ENCODE measurements around the gene FHOD3. TPM values are rescaled to one million over a fixed set of nuclear protein-coding genes. Genes with fewer than 3 reads are reported as not detected.
"Not testable (repeated sequence)": the region's sequence is repeated elsewhere in the genome, so short reads cannot be mapped to it uniquely, and the experiment has no call there.

The FHOD3 gene
- total and polyA plus RNA-seq, 3 experiments from 2014 or later = not detected

DNA sequence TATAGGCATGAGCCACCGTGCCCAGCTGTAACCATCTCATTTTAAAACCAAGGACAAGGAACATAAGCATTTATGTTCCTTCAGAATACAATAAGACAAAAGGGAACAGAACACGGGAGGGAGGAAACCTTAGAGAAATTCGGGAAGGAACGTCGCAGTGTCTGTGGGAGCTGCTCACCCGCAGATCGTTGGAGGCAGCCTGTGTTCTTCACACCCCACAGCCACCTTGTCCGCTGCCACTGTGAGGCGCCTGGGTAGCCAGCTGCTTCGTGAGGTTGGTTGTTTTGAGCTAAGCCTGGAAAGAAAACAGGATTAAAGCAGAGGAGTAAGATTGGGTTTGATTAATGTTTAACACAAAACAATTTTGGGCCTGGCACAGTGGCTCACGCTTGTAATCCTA lies 250.0 kb downstream of the FHOD3 start:
- H3K9me3 Mint-ChIP-seq = peaks cover 0 to 1% (median 0%) of the 10 kb centered on the region in 5 donors
- H3K27ac ChIP-seq (ENCODE audit: low read depth, low read length) = no peak overlapping the region
- ChIA-PET POLR2A (no interaction called here), CTCF (no interaction called here)
- no peak overlapping the region for H3K4me3 ChIP-seq (ENCODE audit: low read length)
- H3K4me1 ChIP-seq (ENCODE audit: insufficient read depth, low read length) = no peaks in the 10 kb centered on the region
- H3K36me3 ChIP-seq (ENCODE audit: insufficient read depth, low read length) = no peaks in the 10 kb centered on the region
- H3K36me3 Mint-ChIP-seq = no peaks in the 10 kb centered on the region
- H3K27me3 Mint-ChIP-seq = peaks cover 0 to 10% of the 10 kb centered on the region in 2 donors
- H3K9me3 ChIP-seq (ENCODE audit: low read length) = no peaks in the 10 kb centered on the region
- no peak overlapping the region for H3K27ac Mint-ChIP-seq
- no peaks in the 10 kb centered on the region for H3K4me1 Mint-ChIP-seq
- no peaks in the 10 kb centered on the region for H3K27me3 ChIP-seq (ENCODE audit: insufficient read depth, low read length, poor library complexity, severe bottlenecking)
- DNase-seq = no peak
- no peak overlapping the region for H3K4me3 Mint-ChIP-seq

DNA sequence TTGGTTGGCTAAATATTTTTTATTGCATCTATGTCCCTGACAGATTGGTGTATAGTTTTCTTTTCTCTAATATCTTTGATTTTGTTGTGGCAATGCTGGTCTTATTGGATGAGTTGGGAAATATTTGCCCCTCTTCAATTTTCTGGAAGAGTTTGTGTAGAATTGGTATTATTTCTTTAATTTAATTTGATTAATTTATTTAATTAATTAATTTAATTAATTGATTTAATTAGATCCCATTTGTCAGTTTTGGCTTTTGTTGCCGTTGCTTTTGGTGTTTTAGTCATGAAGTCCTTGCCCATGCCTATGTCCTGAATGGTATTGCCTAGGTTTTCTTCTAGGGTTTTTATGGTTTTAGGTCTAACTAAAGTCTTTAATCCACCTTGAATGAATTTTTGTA lies 253.8 kb downstream of the FHOD3 start:
- H3K4me1 ChIP-seq (ENCODE audit: insufficient read depth, low read length); DNase-seq; H3K4me3 Mint-ChIP-seq; H3K36me3 ChIP-seq (ENCODE audit: insufficient read depth, low read length); H3K27ac Mint-ChIP-seq; H3K4me3 ChIP-seq (ENCODE audit: low read length); H3K9me3 Mint-ChIP-seq; POLR2A ChIA-PET; CTCF ChIA-PET; H3K36me3 Mint-ChIP-seq; H3K27ac ChIP-seq (ENCODE audit: low read depth, low read length); H3K27me3 ChIP-seq (ENCODE audit: insufficient read depth, low read length, poor library complexity, severe bottlenecking); H3K4me1 Mint-ChIP-seq; H3K9me3 ChIP-seq (ENCODE audit: low read length): not testable (repeated sequence)
- H3K27me3 Mint-ChIP-seq = peaks cover 0 to 13% of the 10 kb centered on the region in 2 donors

DNA sequence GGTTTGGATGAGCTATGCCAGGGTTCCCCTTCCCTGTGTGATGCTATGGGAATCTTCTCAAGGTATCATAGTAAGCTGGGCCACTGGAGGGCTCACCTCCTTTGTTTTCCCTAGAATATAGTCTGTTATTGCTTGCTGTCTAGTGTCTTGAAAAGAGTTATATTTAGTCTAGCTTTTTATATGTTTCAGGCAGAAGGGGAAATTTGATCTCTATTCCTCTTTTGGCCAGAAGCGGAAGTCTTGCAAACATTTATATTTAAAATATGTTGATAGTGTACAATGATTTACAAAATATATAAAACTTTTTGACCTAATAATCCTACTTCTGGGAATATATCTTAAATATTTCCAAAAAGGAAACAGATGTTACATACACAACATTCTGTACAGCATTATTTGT lies 260.7 kb downstream of the FHOD3 start:
- Mint-ChIP-seq H3K4me1 (no peaks in the 10 kb centered on the region), H3K9me3 (peaks cover 0 to 4% (median 0%) of the 10 kb centered on the region in 5 donors), H3K4me3 (no peak overlapping the region), H3K36me3 (no peaks in the 10 kb centered on the region), H3K27me3 (peaks cover 0 to 6% of the 10 kb centered on the region in 2 donors), H3K27ac (no peak overlapping the region)
- ChIA-PET POLR2A (no interaction called here), CTCF (no interaction called here)
- no peak for DNase-seq
- Histone ChIP-seq H3K27ac (ENCODE audit: low read depth, low read length) (no peak overlapping the region), H3K4me3 (ENCODE audit: low read length) (no peak overlapping the region), H3K4me1 (ENCODE audit: insufficient read depth, low read length) (no peaks in the 10 kb centered on the region), H3K9me3 (ENCODE audit: low read length) (no peaks in the 10 kb centered on the region), H3K36me3 (ENCODE audit: insufficient read depth, low read length) (no peaks in the 10 kb centered on the region), H3K27me3 (ENCODE audit: insufficient read depth, low read length, poor library complexity, severe bottlenecking) (no peaks in the 10 kb centered on the region)

DNA sequence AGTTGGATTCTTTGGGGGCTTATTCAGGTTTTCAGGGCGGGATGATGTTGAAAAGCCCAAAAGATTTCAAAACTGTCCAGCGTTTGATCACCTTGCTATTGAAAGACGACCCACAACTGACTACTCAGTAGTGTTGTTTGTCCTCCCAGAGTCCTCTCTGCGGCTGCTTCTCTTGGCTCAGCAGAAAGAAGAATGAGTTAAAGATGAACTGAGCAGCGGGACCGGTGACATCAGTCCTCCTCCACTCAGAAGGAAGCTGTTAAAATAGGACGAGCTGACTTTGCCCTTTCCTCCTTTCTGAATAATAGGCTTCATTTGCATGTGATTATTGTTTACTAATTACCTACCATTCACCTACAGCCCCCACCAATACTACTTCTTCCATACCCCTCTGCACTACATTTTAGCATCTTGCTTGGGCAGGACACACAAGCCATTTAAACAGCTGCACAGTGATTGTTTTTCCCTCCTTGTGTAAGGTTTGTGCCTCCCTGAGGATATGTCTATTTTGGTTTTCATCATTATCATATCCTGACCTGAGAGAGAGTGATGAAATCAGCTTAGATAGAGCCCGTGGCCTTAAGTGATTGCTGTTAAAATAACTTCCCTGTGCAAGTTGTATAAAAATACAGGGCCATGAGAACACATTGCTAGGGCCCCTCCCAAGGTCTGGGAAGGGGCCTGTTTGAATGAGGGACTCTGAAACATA lies 261.8 kb downstream of the FHOD3 start:
- H3K36me3 ChIP-seq (ENCODE audit: insufficient read depth, low read length) = no peaks in the 10 kb centered on the region
- Mint-ChIP-seq H3K9me3 (peaks cover 0 to 4% (median 0%) of the 10 kb centered on the region in 5 donors), H3K36me3 (no peaks in the 10 kb centered on the region), H3K4me1 (no peaks in the 10 kb centered on the region), H3K27ac (no peak overlapping the region), H3K27me3 (peaks cover 3 to 9% of the 10 kb centered on the region in 2 donors), H3K4me3 (no peak overlapping the region)
- ChIA-PET CTCF (no interaction called here), POLR2A (no interaction called here)
- H3K27me3 ChIP-seq (ENCODE audit: insufficient read depth, low read length, poor library complexity, severe bottlenecking) = no peaks in the 10 kb centered on the region
- no peaks in the 10 kb centered on the region for H3K9me3 ChIP-seq (ENCODE audit: low read length)
- H3K4me1 ChIP-seq (ENCODE audit: insufficient read depth, low read length) = no peaks in the 10 kb centered on the region
- no peak overlapping the region for H3K4me3 ChIP-seq (ENCODE audit: low read length)
- no peak overlapping the region for H3K27ac ChIP-seq (ENCODE audit: low read depth, low read length)
- DNase-seq = no peak

- H3K4me1 Mint-ChIP-seq = no peaks in the 10 kb centered on the region
- Histone ChIP-seq H3K9me3 (ENCODE audit: low read length) (no peaks in the 10 kb centered on the region), H3K36me3 (ENCODE audit: insufficient read depth, low read length) (no peaks in the 10 kb centered on the region), H3K27me3 (ENCODE audit: insufficient read depth, low read length, poor library complexity, severe bottlenecking) (no peaks in the 10 kb centered on the region), H3K4me1 (ENCODE audit: insufficient read depth, low read length) (no peaks in the 10 kb centered on the region), H3K27ac (ENCODE audit: low read depth, low read length) (no peak overlapping the region), H3K4me3 (ENCODE audit: low read length) (no peak overlapping the region)
- H3K36me3 Mint-ChIP-seq = no peaks in the 10 kb centered on the region
- POLR2A ChIA-PET = no interaction called here
- no peak overlapping the region for H3K4me3 Mint-ChIP-seq
- no peak overlapping the region for H3K27ac Mint-ChIP-seq
- DNase-seq = no peak
- CTCF ChIA-PET = no interaction called here
- no peaks in the 10 kb centered on the region for H3K9me3 Mint-ChIP-seq
- H3K27me3 Mint-ChIP-seq = peaks cover 5 to 15% of the 10 kb centered on the region in 2 donors
These were observed 262.7 kb downstream of the FHOD3 start for GRCh38 chr18:36560187-36560586.

DNA sequence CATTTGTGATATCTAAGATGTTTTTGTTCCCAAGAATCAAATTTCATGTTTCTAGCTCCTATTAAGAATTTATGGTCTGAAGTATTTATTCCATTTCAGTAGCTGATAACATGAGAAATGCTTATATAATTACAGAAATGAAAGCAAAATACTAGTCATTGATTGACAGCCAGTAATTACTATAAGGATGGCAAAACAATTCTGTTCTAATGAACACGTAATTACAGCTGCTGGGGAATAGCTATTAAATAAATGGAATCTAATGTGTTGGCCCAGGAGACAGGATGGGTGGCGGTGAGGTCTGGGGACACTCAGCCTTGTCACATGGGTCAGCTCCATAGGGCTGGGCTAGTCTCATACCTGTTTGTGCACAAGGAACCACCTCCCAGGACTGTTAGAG lies 263.5 kb downstream of the FHOD3 start:
- H3K27me3 ChIP-seq (ENCODE audit: insufficient read depth, low read length, poor library complexity, severe bottlenecking) = no peaks in the 10 kb centered on the region
- no peak overlapping the region for H3K27ac ChIP-seq (ENCODE audit: low read depth, low read length)
- Mint-ChIP-seq H3K4me3 (no peak overlapping the region), H3K27me3 (peaks cover 5 to 24% of the 10 kb centered on the region in 2 donors), H3K9me3 (no peaks in the 10 kb centered on the region), H3K4me1 (no peaks in the 10 kb centered on the region), H3K27ac (no peak overlapping the region), H3K36me3 (no peaks in the 10 kb centered on the region)
- H3K4me1 ChIP-seq (ENCODE audit: insufficient read depth, low read length) = no peaks in the 10 kb centered on the region
- ChIA-PET CTCF (no interaction called here), POLR2A (no interaction called here)
- H3K4me3 ChIP-seq (ENCODE audit: low read length) = no peak overlapping the region
- DNase-seq = no peak
- no peaks in the 10 kb centered on the region for H3K36me3 ChIP-seq (ENCODE audit: insufficient read depth, low read length)
- H3K9me3 ChIP-seq (ENCODE audit: low read length) = no peaks in the 10 kb centered on the region

GRCh38 chr18:36564841-36565240 lies 267.3 kb downstream of the FHOD3 start:
- no peaks in the 10 kb centered on the region for H3K27me3 ChIP-seq (ENCODE audit: insufficient read depth, low read length, poor library complexity, severe bottlenecking)
- no peak overlapping the region for H3K4me3 ChIP-seq (ENCODE audit: low read length)
- H3K4me1 Mint-ChIP-seq = no peaks in the 10 kb centered on the region
- no peak overlapping the region for H3K4me3 Mint-ChIP-seq
- POLR2A ChIA-PET = no interaction called here
- H3K27ac ChIP-seq (ENCODE audit: low read depth, low read length) = no peak overlapping the region
- H3K9me3 ChIP-seq (ENCODE audit: low read length) = no peaks in the 10 kb centered on the region
- H3K27me3 Mint-ChIP-seq = peaks cover 9 to 28% of the 10 kb centered on the region in 2 donors
- no peaks in the 10 kb centered on the region for H3K36me3 ChIP-seq (ENCODE audit: insufficient read depth, low read length)
- no peaks in the 10 kb centered on the region for H3K36me3 Mint-ChIP-seq
- no peak overlapping the region for H3K27ac Mint-ChIP-seq
- DNase-seq = no peak
- peaks cover 0 to 3% (median 0%) of the 10 kb centered on the region in 5 donors for H3K9me3 Mint-ChIP-seq
- no peaks in the 10 kb centered on the region for H3K4me1 ChIP-seq (ENCODE audit: insufficient read depth, low read length)
- CTCF ChIA-PET = no interaction called here

DNA sequence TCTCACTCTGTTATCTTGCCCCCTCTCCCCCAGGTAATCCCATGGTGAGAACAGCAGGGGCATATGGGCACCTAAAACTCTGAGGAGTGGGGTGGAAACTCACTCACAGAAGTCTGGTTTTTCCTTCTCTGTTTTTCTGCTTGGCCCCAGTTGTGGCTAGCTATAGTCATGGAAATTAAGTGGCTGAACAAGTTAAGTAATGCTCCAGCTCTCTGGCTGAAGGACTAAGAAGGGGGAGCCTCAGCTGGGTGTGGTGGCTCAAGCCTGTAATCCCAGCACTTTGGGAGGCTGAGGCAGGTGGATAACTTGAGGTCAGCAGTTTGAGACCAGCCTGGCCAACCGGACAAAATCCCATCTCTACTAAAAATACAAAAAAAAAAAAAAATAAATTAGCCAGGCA lies 270.3 kb downstream of the FHOD3 start:
- Histone ChIP-seq H3K27me3 (ENCODE audit: insufficient read depth, low read length, poor library complexity, severe bottlenecking) (no peaks in the 10 kb centered on the region), H3K36me3 (ENCODE audit: insufficient read depth, low read length) (no peaks in the 10 kb centered on the region), H3K27ac (ENCODE audit: low read depth, low read length) (no peak overlapping the region), H3K4me1 (ENCODE audit: insufficient read depth, low read length) (no peaks in the 10 kb centered on the region), H3K9me3 (ENCODE audit: low read length) (no peaks in the 10 kb centered on the region), H3K4me3 (ENCODE audit: low read length) (no peak overlapping the region)
- ChIA-PET POLR2A (no interaction called here), CTCF (no interaction called here)
- Mint-ChIP-seq H3K4me1 (peaks cover 0 to 3% (median 0%) of the 10 kb centered on the region in 3 donors), H3K4me3 (no peak overlapping the region), H3K9me3 (peaks cover 0 to 3% (median 0%) of the 10 kb centered on the region in 5 donors), H3K27ac (no peak overlapping the region), H3K36me3 (no peaks in the 10 kb centered on the region), H3K27me3 (peaks cover 9 to 28% of the 10 kb centered on the region in 2 donors)
- no peak for DNase-seq
